Mucosa of descending colon (tissue), 3 donors: ENCODE results near the gene RNF31. TPM values are rescaled to one million over a fixed set of nuclear protein-coding genes. Genes with fewer than 3 reads are reported as not detected.

Experiments used
- ATAC-seq: fragments of 200-7000 bp; cut with Tn5 transposase; one replicate; pipeline ENCODE4 v1.9.1; 2020; ENCODE audit warnings: mild to moderate bottlenecking, moderate library complexity
- DNase-seq, 3 donors: peaks; one replicate each; pipeline ENCODE4 v3.0.0-alpha.2; 2020
- H3K36me3 ChIP-seq: fragments of 200-600 bp; one replicate; pipeline ENCODE4 v1.8.0; 2021; ENCODE audit warnings: low read depth, mild to moderate bottlenecking
- H3K4me1 ChIP-seq: fragments of 200-600 bp; one replicate; pipeline ENCODE4 v1.8.0; 2021; ENCODE audit warnings: low read depth, mild to moderate bottlenecking
- H3K4me3 ChIP-seq: fragments of 200-600 bp; one replicate; pipeline ENCODE4 v1.8.0; 2021; ENCODE audit warnings: mild to moderate bottlenecking
- H3K9me3 ChIP-seq: fragments of 200-600 bp; one replicate; pipeline ENCODE4 v1.8.0; 2021; ENCODE audit warnings: mild to moderate bottlenecking
- CTCF ChIP-seq: fragments of 200-600 bp; IDR thresholded peaks from one replicate; pipeline ENCODE4 v1.8.0; 2022; ENCODE audit warnings: antibody characterized with exemption, mild to moderate bottlenecking
- intact Hi-C, 2 donors: fragments of 100-400 bp; cut with DNase I in 1 of 2; cut with micrococcal nuclease in 1 of 2; formaldehyde crosslinking; loops; one replicate each; pipeline versions ENCODE4 v1.11.0 to v1.11.1; 2022; cut with DNase I, micrococcal nuclease
- total RNA-seq, 3 donors: library from RNA; stranded (reverse); fragmentation: NEBNext Ultra II Directional in 2 of 3; extraction: Animal tissue kit (Norgen Biotek cat#: 25700) in 2 of 3; gene quantifications; one replicate each; pipeline versions ENCODE4 v1.2.1 to v1.2.4, GENCODE V29; 2021 to 2023
- donor health status: DM: no; HTN: no; CAD: no; lungs with moderate emphysema.
- donor health status: DM: no; HTN: no; CAD: no.
- donor health status: DM: no; HTN: yes; CAD: no.

RNF31 gene
- total RNA-seq, 3 donors from 2014 or later = 52.8 to 66.2 (median 59.0) TPM

GRCh38 chr14:24189059-24189375 is 41.7 kb downstream of the RNF31 start:
- no peaks in the 10 kb centered on the region for H3K36me3 ChIP-seq

GRCh38 chr14:24189460-24189859 is 42.2 kb downstream of the RNF31 start:
- no peaks in the 10 kb centered on the region for H3K36me3 ChIP-seq
- H3K9me3 ChIP-seq = no peaks in the 10 kb centered on the region
- DNase-seq = no peak
- intact Hi-C loops = no loop called here
- TF ChIP-seq CTCF = no peak
- no peak overlapping the region for H3K4me3 ChIP-seq
- H3K4me1 ChIP-seq = peaks cover 8% of the 10 kb centered on the region
- ATAC-seq = no peak

More at GRCh38 chr14:24189059-24189375, 41.7 kb downstream of the RNF31 start:
- Histone ChIP-seq H3K9me3 (no peaks in the 10 kb centered on the region), H3K4me3 (peak overlapping the region; percentile 20), H3K4me1 (peaks cover 7% of the 10 kb centered on the region)
- ATAC-seq (no peak), DNase-seq (no peak)
- intact Hi-C loops = no loop called here
- TF ChIP-seq CTCF = no peak

- H3K9me3 ChIP-seq = no peaks in the 10 kb centered on the region
- intact Hi-C loops = no loop called here
- TF ChIP-seq CTCF = no peak
- ATAC-seq (no peak), DNase-seq (no peak)
- no peak overlapping the region for H3K4me3 ChIP-seq
- no peaks in the 10 kb centered on the region for H3K36me3 ChIP-seq
- peaks cover 12% of the 10 kb centered on the region for H3K4me1 ChIP-seq
Measured at GRCh38 chr14:24190416-24190815, 43.1 kb downstream of the RNF31 start.

GRCh38 chr14:24192933-24193332 is 45.6 kb downstream of the RNF31 start:
- DNase-seq (no peak), ATAC-seq (no peak)
- TF ChIP-seq CTCF = no peak
- H3K36me3 ChIP-seq = no peaks in the 10 kb centered on the region
- H3K9me3 ChIP-seq = no peaks in the 10 kb centered on the region
- H3K4me3 ChIP-seq = no peak overlapping the region
- H3K4me1 ChIP-seq = peaks cover 16% of the 10 kb centered on the region
- intact Hi-C loops = no loop called here

- TF ChIP-seq CTCF = no peak
Measured at GRCh38 chr14:24194186-24194872, 47.0 kb downstream of the RNF31 start.

GRCh38 chr14:24194873-24195185 is 47.5 kb downstream of the RNF31 start:
- H3K36me3 ChIP-seq = no peaks in the 10 kb centered on the region
- no peaks in the 10 kb centered on the region for H3K9me3 ChIP-seq
- H3K4me1 ChIP-seq = peaks cover 25% of the 10 kb centered on the region
- DNase-seq (no peak), ATAC-seq (no peak)
- intact Hi-C loops = no loop called here
- peak overlapping the region; percentile 82 for H3K4me3 ChIP-seq
- TF ChIP-seq CTCF = no peak

More at GRCh38 chr14:24194186-24194872, 47.0 kb downstream of the RNF31 start:
- Histone ChIP-seq H3K4me1 (peaks cover 25% of the 10 kb centered on the region), H3K4me3 (no peak overlapping the region), H3K9me3 (no peaks in the 10 kb centered on the region), H3K36me3 (no peaks in the 10 kb centered on the region)
- intact Hi-C loops = no loop called here
- ATAC-seq = no peak
- DNase-seq = no peak
